H9 (cell line): Measurements from ENCODE around the gene ALAS1. TPM values are rescaled to one million over a fixed set of nuclear protein-coding genes. Genes with fewer than 3 reads are reported as not detected.

ENCODE experiments used
- DNase-seq: peaks from one replicate; pipeline ENCODE4 v3.0.0-alpha.2; 2017
- H2AFZ ChIP-seq: one replicate; pipeline ENCODE4 v1.6.1; 2013; ENCODE audit warnings: mild to moderate bottlenecking, low read length, control low read depth, moderate library complexity
- H2AK5ac ChIP-seq: 2 replicates; pipeline ENCODE4 v1.6.1; 2013; ENCODE audit warnings: low read length, control low read depth, mixed read lengths; ENCODE audit not compliant: insufficient read length
- H2BK120ac ChIP-seq: one replicate; pipeline ENCODE4 v1.6.1; 2013; ENCODE audit warnings: low read depth, mild to moderate bottlenecking, low read length, control low read depth, inconsistent platforms; ENCODE audit not compliant: poor library complexity, severe bottlenecking
- H2BK12ac ChIP-seq: 2 replicates; pipeline ENCODE4 v1.6.1; 2013; ENCODE audit warnings: low read length, control low read depth, mixed read lengths, low read depth; ENCODE audit not compliant: insufficient read length
- H2BK15ac ChIP-seq: 2 replicates; pipeline ENCODE4 v1.6.1; 2013; ENCODE audit warnings: low read depth, low read length, control low read depth
- H2BK20ac ChIP-seq: one replicate; pipeline ENCODE4 v1.6.1; 2013; ENCODE audit warnings: low read depth, mild to moderate bottlenecking, low read length, control low read depth, inconsistent platforms; ENCODE audit not compliant: poor library complexity, severe bottlenecking
- H2BK5ac ChIP-seq: 2 replicates; pipeline ENCODE4 v1.6.1; 2013; ENCODE audit warnings: low read length, control low read depth, mixed read lengths; ENCODE audit not compliant: insufficient read length
- H3K14ac ChIP-seq: 2 replicates; pipeline ENCODE4 v1.6.1; 2013; ENCODE audit warnings: low read length, control low read depth; ENCODE audit not compliant: insufficient read depth
- H3K18ac ChIP-seq: 2 replicates; pipeline ENCODE4 v1.6.1; 2013; ENCODE audit warnings: low read depth, mild to moderate bottlenecking, mixed read lengths, low read length, control low read depth; ENCODE audit not compliant: insufficient read length
- H3K23ac ChIP-seq: 2 replicates; pipeline ENCODE4 v1.6.1; 2013; ENCODE audit warnings: low read length, control low read depth, mixed read lengths, low read depth; ENCODE audit not compliant: insufficient read length
- H3K23me2 ChIP-seq: 2 replicates; pipeline ENCODE4 v1.6.1; 2013; ENCODE audit warnings: low read depth, mild to moderate bottlenecking, mixed read lengths, low read length, control low read depth; ENCODE audit not compliant: insufficient read length, poor library complexity, severe bottlenecking
- H3K27ac ChIP-seq: 2 replicates; pipeline ENCODE4 v1.5.1; 2013; ENCODE audit warnings: low read length, control low read depth, mixed read lengths, low read depth; ENCODE audit not compliant: insufficient read length
- H3K27me3 ChIP-seq: 2 replicates; pipeline ENCODE4 v1.6.1; 2013; ENCODE audit warnings: low read length, control low read depth, inconsistent platforms; ENCODE audit not compliant: insufficient read depth
- H3K4ac ChIP-seq: 2 replicates; pipeline ENCODE4 v1.6.1; 2013; ENCODE audit warnings: low read depth, mild to moderate bottlenecking, control low read depth, inconsistent platforms, low read length, moderate library complexity
- H3K4me1 ChIP-seq: 2 replicates; pipeline ENCODE4 v1.6.1; 2013; ENCODE audit warnings: low read length, control low read depth, inconsistent platforms; ENCODE audit not compliant: insufficient read depth
- H3K4me2 ChIP-seq: 2 replicates; pipeline ENCODE4 v1.6.1; 2013; ENCODE audit warnings: low read length, control low read depth, mixed read lengths; ENCODE audit not compliant: insufficient read length, insufficient read depth
- H3K56ac ChIP-seq: 2 replicates; pipeline ENCODE4 v1.6.1; 2013; ENCODE audit warnings: low read depth, mild to moderate bottlenecking, mixed read lengths, low read length, control low read depth; ENCODE audit not compliant: insufficient read length
- H3K79me1 ChIP-seq: 2 replicates; pipeline ENCODE4 v1.6.1; 2013; ENCODE audit warnings: low read depth, mild to moderate bottlenecking, moderate library complexity, low read length, control low read depth, inconsistent platforms; ENCODE audit not compliant: insufficient read depth, poor library complexity, severe bottlenecking
- H3K79me2 ChIP-seq: 2 replicates; pipeline ENCODE4 v1.6.1; 2013; ENCODE audit warnings: low read length, control low read depth, inconsistent platforms; ENCODE audit not compliant: insufficient read depth
- H3K9ac ChIP-seq: 2 replicates; pipeline ENCODE4 v1.6.1; 2013; ENCODE audit warnings: low read length, control low read depth, mixed read lengths; ENCODE audit not compliant: insufficient read length; ENCODE audit errors: extremely low read depth
- H3K9me3 ChIP-seq: one replicate; pipeline ENCODE4 v1.6.1; 2013; ENCODE audit warnings: low read depth, low read length, inconsistent platforms; ENCODE audit not compliant: control insufficient read depth
- H3T11ph ChIP-seq: one replicate; pipeline ENCODE4 v1.6.1; 2013; ENCODE audit warnings: mild to moderate bottlenecking, low read length, control low read depth, inconsistent platforms
- H4K20me1 ChIP-seq: one replicate; pipeline ENCODE4 v1.6.1; 2013; ENCODE audit not compliant: control insufficient read depth, insufficient read length, insufficient read depth
- H4K5ac ChIP-seq: 2 replicates; pipeline ENCODE4 v1.6.1; 2013; ENCODE audit warnings: low read depth, mild to moderate bottlenecking, mixed read lengths, low read length, control low read depth; ENCODE audit not compliant: insufficient read length
- H4K8ac ChIP-seq: replicated peaks from 2 replicates; pipeline ENCODE4 v1.6.1; 2013; ENCODE audit warnings: low read length, control low read depth, mixed read lengths, low read depth; ENCODE audit not compliant: insufficient read length
- H4K91ac ChIP-seq: 2 replicates; pipeline ENCODE4 v1.6.1; 2013; ENCODE audit warnings: low read depth, mild to moderate bottlenecking, moderate library complexity, mixed read lengths, low read length, control low read depth; ENCODE audit not compliant: insufficient read length
- H3K27ac Mint-ChIP-seq, 3 experiments: 2 replicates in 2 of 3; 3 replicates in 1 of 3; pipeline ENCODE4 v1.8.0; 2020 to 2021; ENCODE audit warnings: mixed read lengths in 3 of 3, mild to moderate bottlenecking in 1 of 3, moderate library complexity in 1 of 3
- H3K27me3 Mint-ChIP-seq: 2 replicates; pipeline ENCODE4 v1.8.0; 2021; ENCODE audit warnings: low read depth, mild to moderate bottlenecking, moderate library complexity, mixed read lengths
- H3K36me3 Mint-ChIP-seq, 3 experiments: 2 replicates in 2 of 3; 3 replicates in 1 of 3; pipeline ENCODE4 v1.8.0; 2020 to 2021; ENCODE audit warnings: low read depth in 3 of 3, mixed read lengths in 3 of 3; ENCODE audit not compliant: insufficient read depth in 1 of 3
- H3K4me1 Mint-ChIP-seq, 2 experiments: 2 replicates each; pipeline ENCODE4 v1.8.0; 2020; ENCODE audit warnings: mixed read lengths in 2 of 2
- H3K4me3 Mint-ChIP-seq, 2 experiments: 2 replicates in 1 of 2; 3 replicates in 1 of 2; pipeline ENCODE4 v1.8.0; 2020 to 2021; ENCODE audit warnings: mild to moderate bottlenecking in 2 of 2, mixed read lengths in 2 of 2, moderate library complexity in 1 of 2
- H3K9me3 Mint-ChIP-seq, 2 experiments: 2 replicates in 1 of 2; 3 replicates in 1 of 2; pipeline ENCODE4 v1.8.0; 2020; ENCODE audit warnings: mild to moderate bottlenecking in 2 of 2, mixed read lengths in 2 of 2, moderate library complexity in 1 of 2
- CTCF ChIP-seq: fragments of 200-600 bp; sonication (generic); conservative IDR thresholded peaks from 3 replicates; pipeline ENCODE4 v1.8.0; 2021; ENCODE audit warnings: antibody characterized with exemption, mild to moderate bottlenecking
- WGBS: extraction: QIAGEN DNeasy Blood & Tissue Kit; methylation state at CpG from one replicate; pipeline ENCODE4 v1.1.7; 2013; ENCODE audit warnings: missing lambda C conversion rate, low lambda C conversion rate, mixed read lengths; ENCODE audit not compliant: insufficient read length; ENCODE audit errors: extremely low coverage; 5-methylcytosine and 5-hydroxymethylcytosine counted together
- total RNA-seq: library from RNA; stranded (reverse); gene quantifications from 2 replicates; pipeline ENCODE4 v1.2.1, GENCODE V29; 2021

Gene ALAS1
- total RNA-seq, 1 experiment from 2014 or later, result 39.1 TPM

- Histone ChIP-seq H3K4me1 (peaks cover 1% of the 10 kb centered on the region; the same call in 1 of the 2 replicates), H4K8ac (no peak overlapping the region), H4K5ac (no peak overlapping the region), H4K91ac (no peak overlapping the region), H2AK5ac (no peak overlapping the region), H2BK15ac (no peak overlapping the region), H4K20me1 (no peaks in the 10 kb centered on the region), H3K4me2 (no peak overlapping the region), H3K56ac (no peak overlapping the region), H3K23me2 (no peaks in the 10 kb centered on the region), H3K79me2 (no peaks in the 10 kb centered on the region), H2BK120ac (no peak overlapping the region), H2BK12ac (no peak overlapping the region), H3K18ac (no peak overlapping the region), H3K23ac (no peak overlapping the region), H3T11ph (no peak overlapping the region), H3K4ac (no peak overlapping the region), H2BK5ac (no peak overlapping the region), H3K9ac (no peak overlapping the region), H3K9me3 (no peaks in the 10 kb centered on the region), H3K27ac (no peak overlapping the region), H2BK20ac (no peak overlapping the region), H2AFZ (no peak overlapping the region), H3K27me3 (no peaks in the 10 kb centered on the region; the same call in 1 of the 2 replicates), H3K14ac (no peak overlapping the region), H3K79me1 (no peaks in the 10 kb centered on the region)
- H3K27ac Mint-ChIP-seq, result no peak overlapping the region
- peaks cover 14 to 26% of the 10 kb centered on the region in 2 experiments for H3K4me1 Mint-ChIP-seq
- H3K27me3 Mint-ChIP-seq, result no peaks in the 10 kb centered on the region
- no peak overlapping the region for H3K4me3 Mint-ChIP-seq
- DNase-seq, result no peak
- TF ChIP-seq CTCF, result no peak
- H3K9me3 Mint-ChIP-seq, result peaks cover 20 to 24% of the 10 kb centered on the region in 2 experiments
- peaks cover 2 to 18% (median 6%) of the 10 kb centered on the region in 3 experiments; a peak in 2 of 7 replicates for H3K36me3 Mint-ChIP-seq
- WGBS, result no CpG with 5 or more reads among the region's 7 CpGs
Measured at GRCh38 chr3:52162250-52162872, 35.6 kb upstream of the ALAS1 start.
